Mononuclear cell (primary cell): ENCODE measurements around the gene CDK5R1. TPM values are rescaled to one million over a fixed set of nuclear protein-coding genes. Genes with fewer than 3 reads are reported as not detected.

Source experiments
- H3K27me3 ChIP-seq: 2 replicates; pipeline ENCODE4 v1.6.0; 2011; ENCODE audit warnings: low read length, control low read depth; ENCODE audit not compliant: insufficient read depth
- H3K4me1 ChIP-seq: 2 replicates; pipeline ENCODE4 v1.5.1; 2011; ENCODE audit warnings: mild to moderate bottlenecking, low read length, control low read depth; ENCODE audit not compliant: insufficient read depth
- H3K4me3 ChIP-seq: 2 replicates; pipeline ENCODE4 v1.5.1; 2011; ENCODE audit warnings: mild to moderate bottlenecking, low read length, moderate library complexity
- H3K9me3 ChIP-seq: 2 replicates; pipeline ENCODE4 v1.5.1; 2011; ENCODE audit warnings: low read depth, mild to moderate bottlenecking, control low read depth, low read length
- total RNA-seq: library from RNA; depleted of rRNA; stranded (reverse); fragments of >200 nt; gene quantifications from one replicate; pipeline ENCODE4 v1.2.3, GENCODE V29; 2012

The CDK5R1 gene
- total RNA-seq, 1 donor = 16.8 TPM

- H3K4me1 ChIP-seq = no peaks in the 10 kb centered on the region
- no peaks in the 10 kb centered on the region for H3K9me3 ChIP-seq
- H3K4me3 ChIP-seq = no peak overlapping the region
- H3K27me3 ChIP-seq = no peaks in the 10 kb centered on the region
These were observed 26.7 kb upstream of the CDK5R1 start for GRCh38 chr17:32460054-32460453.

- Histone ChIP-seq H3K9me3 (no peaks in the 10 kb centered on the region), H3K4me3 (no peak overlapping the region), H3K27me3 (no peaks in the 10 kb centered on the region), H3K4me1 (no peaks in the 10 kb centered on the region)
These were observed 25.3 kb upstream of the CDK5R1 start for GRCh38 chr17:32461498-32461852.

- Histone ChIP-seq H3K4me3 (no peak overlapping the region), H3K9me3 (no peaks in the 10 kb centered on the region), H3K27me3 (no peaks in the 10 kb centered on the region), H3K4me1 (no peaks in the 10 kb centered on the region)
These were observed 24.8 kb upstream of the CDK5R1 start for GRCh38 chr17:32461853-32462617.

- Histone ChIP-seq H3K4me3 (no peak overlapping the region), H3K27me3 (no peaks in the 10 kb centered on the region), H3K4me1 (no peaks in the 10 kb centered on the region), H3K9me3 (no peaks in the 10 kb centered on the region)
These were observed 23.5 kb upstream of the CDK5R1 start for GRCh38 chr17:32463304-32463703.

GRCh38 chr17:32464374-32464773 lies 22.4 kb upstream of the CDK5R1 start:
- Histone ChIP-seq H3K9me3 (no peaks in the 10 kb centered on the region), H3K4me1 (no peaks in the 10 kb centered on the region), H3K4me3 (no peak overlapping the region), H3K27me3 (no peaks in the 10 kb centered on the region)

- H3K4me1 ChIP-seq = no peaks in the 10 kb centered on the region
- H3K27me3 ChIP-seq = no peaks in the 10 kb centered on the region
- H3K9me3 ChIP-seq = no peaks in the 10 kb centered on the region
- no peak overlapping the region for H3K4me3 ChIP-seq
These were observed 18.8 kb upstream of the CDK5R1 start for GRCh38 chr17:32467949-32468348.

GRCh38 chr17:32470405-32471167 lies 16.2 kb upstream of the CDK5R1 start:
- no peak overlapping the region for H3K4me3 ChIP-seq
- H3K4me1 ChIP-seq = no peaks in the 10 kb centered on the region
- no peaks in the 10 kb centered on the region for H3K9me3 ChIP-seq
- no peaks in the 10 kb centered on the region for H3K27me3 ChIP-seq

- no peaks in the 10 kb centered on the region for H3K4me1 ChIP-seq
- H3K27me3 ChIP-seq = no peaks in the 10 kb centered on the region
- no peak overlapping the region for H3K4me3 ChIP-seq
- H3K9me3 ChIP-seq = no peaks in the 10 kb centered on the region
These were observed 15.1 kb upstream of the CDK5R1 start for GRCh38 chr17:32471652-32472051.

- Histone ChIP-seq H3K9me3 (no peaks in the 10 kb centered on the region), H3K4me3 (no peak overlapping the region), H3K4me1 (no peaks in the 10 kb centered on the region), H3K27me3 (no peaks in the 10 kb centered on the region)
These were observed 11.5 kb upstream of the CDK5R1 start for GRCh38 chr17:32475258-32475657.

- H3K9me3 ChIP-seq = no peaks in the 10 kb centered on the region
- no peak overlapping the region for H3K4me3 ChIP-seq
- H3K27me3 ChIP-seq = no peaks in the 10 kb centered on the region
- H3K4me1 ChIP-seq = no peaks in the 10 kb centered on the region
These were observed 9.6 kb upstream of the CDK5R1 start for GRCh38 chr17:32477220-32477619.

- Histone ChIP-seq H3K4me1 (no peaks in the 10 kb centered on the region), H3K9me3 (no peaks in the 10 kb centered on the region), H3K27me3 (no peaks in the 10 kb centered on the region), H3K4me3 (no peak overlapping the region)
These were observed 7.6 kb upstream of the CDK5R1 start for GRCh38 chr17:32479074-32479617.

- Histone ChIP-seq H3K4me3 (no peak overlapping the region), H3K4me1 (peaks cover 6% of the 10 kb centered on the region), H3K27me3 (no peaks in the 10 kb centered on the region), H3K9me3 (no peaks in the 10 kb centered on the region)
These were observed 5.6 kb upstream of the CDK5R1 start for GRCh38 chr17:32481193-32481592.

GRCh38 chr17:32482568-32483320 lies 4.0 kb upstream of the CDK5R1 start:
- no peaks in the 10 kb centered on the region for H3K27me3 ChIP-seq
- H3K4me3 ChIP-seq = no peak overlapping the region
- no peaks in the 10 kb centered on the region for H3K9me3 ChIP-seq
- H3K4me1 ChIP-seq = peaks cover 12% of the 10 kb centered on the region

GRCh38 chr17:32483451-32484019 lies 3.3 kb upstream of the CDK5R1 start:
- no peaks in the 10 kb centered on the region for H3K27me3 ChIP-seq
- H3K4me3 ChIP-seq = no peak overlapping the region
- H3K9me3 ChIP-seq = no peaks in the 10 kb centered on the region
- peaks cover 20% of the 10 kb centered on the region for H3K4me1 ChIP-seq

GRCh38 chr17:32484041-32484461 lies 2.7 kb upstream of the CDK5R1 start:
- Histone ChIP-seq H3K4me1 (peaks cover 25% of the 10 kb centered on the region), H3K9me3 (no peaks in the 10 kb centered on the region), H3K4me3 (no peak overlapping the region), H3K27me3 (no peaks in the 10 kb centered on the region)
